Duodenal mucosa (tissue), 2 donors: ENCODE results near the gene GALK1.

Source experiments
- H3K27ac ChIP-seq: one replicate; pipeline ENCODE4 v1.7.0; 2013; ENCODE audit warnings: low read depth, low read length
- H3K27me3 ChIP-seq, 2 donors: one replicate each; pipeline ENCODE4 v1.7.0; 2013; ENCODE audit warnings: low read length in 2 of 2, control low read depth in 1 of 2; ENCODE audit not compliant: insufficient read depth in 2 of 2, control insufficient read depth in 1 of 2
- H3K36me3 ChIP-seq, 2 donors: one replicate each; pipeline ENCODE4 v1.7.0; 2013; ENCODE audit warnings: low read length in 2 of 2, control low read depth in 1 of 2; ENCODE audit not compliant: insufficient read depth in 2 of 2, control insufficient read depth in 1 of 2
- H3K4me1 ChIP-seq, 2 donors: one replicate each; pipeline ENCODE4 v1.7.0; 2013; ENCODE audit warnings: low read length in 2 of 2, control low read depth in 1 of 2; ENCODE audit not compliant: insufficient read depth in 2 of 2, control insufficient read depth in 1 of 2
- H3K4me3 ChIP-seq, 2 donors: one replicate each; pipeline ENCODE4 v1.7.0; 2013; ENCODE audit warnings: low read length in 2 of 2, low read depth in 1 of 2
- H3K9ac ChIP-seq, 2 donors: one replicate each; pipeline ENCODE4 v1.7.0; 2013; ENCODE audit warnings: low read length in 2 of 2, low read depth in 1 of 2
- H3K9me3 ChIP-seq, 2 donors: one replicate each; pipeline ENCODE4 v1.7.0; 2013; ENCODE audit warnings: low read length in 2 of 2, control low read depth in 1 of 2; ENCODE audit not compliant: control insufficient read depth in 1 of 2

GALK1 gene

DNA sequence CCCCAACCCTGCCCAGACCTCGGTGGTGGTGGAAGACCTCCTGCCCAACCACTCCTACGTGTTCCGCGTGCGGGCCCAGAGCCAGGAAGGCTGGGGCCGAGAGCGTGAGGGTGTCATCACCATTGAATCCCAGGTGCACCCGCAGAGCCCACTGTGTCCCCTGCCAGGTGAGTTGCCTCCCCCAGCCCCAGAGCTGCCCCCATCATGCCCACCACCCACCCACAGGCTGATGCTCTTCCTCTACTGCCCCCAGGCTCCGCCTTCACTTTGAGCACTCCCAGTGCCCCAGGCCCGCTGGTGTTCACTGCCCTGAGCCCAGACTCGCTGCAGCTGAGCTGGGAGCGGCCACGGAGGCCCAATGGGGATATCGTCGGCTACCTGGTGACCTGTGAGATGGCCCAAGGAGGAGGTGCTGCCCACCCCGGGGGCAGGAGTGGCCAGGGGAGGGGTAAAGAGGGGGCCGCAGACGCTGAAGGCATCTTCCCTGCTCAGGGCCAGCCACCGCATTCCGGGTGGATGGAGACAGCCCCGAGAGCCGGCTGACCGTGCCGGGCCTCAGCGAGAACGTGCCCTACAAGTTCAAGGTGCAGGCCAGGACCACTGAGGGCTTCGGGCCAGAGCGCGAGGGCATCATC, 8.4 kb downstream of the GALK1 start:
- peaks cover 4 to 9% of the 10 kb centered on the region in 2 donors for H3K4me1 ChIP-seq
- no peaks in the 10 kb centered on the region for H3K27me3 ChIP-seq
- H3K9ac ChIP-seq, result no peak overlapping the region
- peaks cover 5 to 63% of the 10 kb centered on the region in 2 donors for H3K36me3 ChIP-seq
- H3K9me3 ChIP-seq, result no peaks in the 10 kb centered on the region
- H3K4me3 ChIP-seq, result no peak overlapping the region
- no peak overlapping the region for H3K27ac ChIP-seq

DNA sequence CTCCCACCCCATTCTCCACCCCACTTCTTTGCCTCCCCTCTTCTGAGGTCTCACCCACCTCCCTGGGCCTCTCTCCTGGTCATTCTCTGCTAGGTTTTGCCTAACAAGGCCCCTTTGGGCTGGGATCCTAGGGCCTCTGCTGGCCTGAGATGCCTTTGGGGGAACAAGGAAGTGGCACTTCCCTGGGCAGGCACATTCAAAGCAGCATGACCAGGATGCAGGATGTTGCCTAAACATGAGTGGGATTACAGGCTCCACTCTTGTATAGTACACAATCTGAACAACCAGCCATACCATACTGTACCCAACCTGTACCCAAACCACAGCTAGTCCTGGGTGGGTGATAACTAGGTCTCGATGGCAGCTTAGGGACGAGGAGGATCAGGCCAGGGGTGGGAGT, 9.0 kb downstream of the GALK1 start:
- no peaks in the 10 kb centered on the region for H3K27me3 ChIP-seq
- H3K36me3 ChIP-seq, result peaks cover 5 to 67% of the 10 kb centered on the region in 2 donors
- peaks cover 4 to 9% of the 10 kb centered on the region in 2 donors for H3K4me1 ChIP-seq
- no peak overlapping the region for H3K27ac ChIP-seq
- no peak overlapping the region for H3K4me3 ChIP-seq
- H3K9ac ChIP-seq, result no peak overlapping the region
- H3K9me3 ChIP-seq, result no peaks in the 10 kb centered on the region

DNA sequence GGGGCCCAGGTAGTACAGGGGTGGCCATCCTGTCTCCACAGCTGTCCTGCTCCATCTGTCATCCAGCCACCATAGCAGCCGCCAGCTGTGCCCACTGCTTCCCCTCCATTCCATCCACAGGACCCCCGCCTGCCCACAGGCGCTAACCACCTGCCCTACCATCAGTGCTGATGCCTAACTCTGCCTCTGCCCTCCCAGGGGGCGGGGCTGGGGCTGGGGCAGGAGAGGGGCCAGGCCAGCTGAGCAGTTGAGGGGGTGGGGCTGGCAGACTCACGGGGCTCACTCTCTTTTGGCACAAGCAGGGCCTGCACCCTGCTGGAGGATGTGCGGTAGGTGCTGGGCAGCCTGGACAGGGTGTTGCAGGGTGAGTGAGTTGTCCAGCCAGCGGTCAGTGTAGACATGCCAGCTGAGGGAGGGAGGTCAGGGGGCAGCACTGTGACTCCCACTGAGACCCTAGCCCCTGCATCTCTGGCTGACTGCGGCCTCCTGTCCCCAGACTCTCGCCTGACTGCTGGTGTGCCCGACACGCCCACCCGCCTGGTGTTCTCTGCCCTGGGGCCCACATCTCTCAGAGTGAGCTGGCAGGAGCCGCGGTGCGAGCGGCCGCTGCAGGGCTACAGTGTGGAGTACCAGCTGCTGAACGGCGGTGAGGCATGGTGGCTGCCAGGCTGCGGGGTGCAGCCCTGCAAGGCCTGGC, 9.6 kb downstream of the GALK1 start:
- Histone ChIP-seq H3K27me3 (no peaks in the 10 kb centered on the region), H3K4me3 (no peak overlapping the region), H3K4me1 (peaks cover 4 to 9% of the 10 kb centered on the region in 2 donors), H3K27ac (no peak overlapping the region), H3K9me3 (no peaks in the 10 kb centered on the region), H3K9ac (no peak overlapping the region), H3K36me3 (peaks cover 9 to 73% of the 10 kb centered on the region in 2 donors)

DNA sequence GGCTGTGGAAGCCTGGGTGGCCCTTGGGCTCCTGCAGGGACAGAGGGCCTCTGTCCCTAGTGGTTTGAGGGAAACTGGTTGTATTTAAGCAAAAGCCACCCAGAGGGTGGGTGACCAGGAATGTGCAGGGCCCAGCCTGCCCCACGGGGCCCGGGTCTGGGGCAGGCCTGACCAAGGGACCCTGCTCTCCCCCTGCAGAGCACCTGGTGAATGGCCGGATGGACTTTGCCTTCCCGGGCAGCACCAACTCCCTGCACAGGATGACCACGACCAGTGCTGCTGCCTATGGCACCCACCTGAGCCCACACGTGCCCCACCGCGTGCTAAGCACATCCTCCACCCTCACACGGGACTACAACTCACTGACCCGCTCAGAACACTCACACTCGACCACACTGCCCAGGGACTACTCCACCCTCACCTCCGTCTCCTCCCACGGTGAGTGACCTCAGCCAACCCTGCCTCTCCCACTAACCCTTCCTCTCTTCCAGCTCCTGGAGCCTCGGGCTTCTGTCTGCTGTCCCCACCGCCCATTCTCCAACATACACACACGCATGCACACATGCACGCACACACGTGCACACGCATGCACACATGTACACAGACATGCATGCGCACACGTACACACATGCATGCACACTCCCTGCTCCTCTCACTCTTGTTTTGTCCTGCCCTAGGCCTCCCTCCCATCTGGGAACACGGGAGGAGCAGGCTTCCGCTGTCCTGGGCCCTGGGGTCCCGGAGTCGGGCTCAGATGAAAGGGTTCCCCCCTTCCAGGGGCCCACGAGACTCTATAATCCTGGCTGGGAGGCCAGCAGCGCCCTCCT, 10.4 kb downstream of the GALK1 start:
- Histone ChIP-seq H3K36me3 (peaks cover 12 to 78% of the 10 kb centered on the region in 2 donors), H3K9ac (peak overlapping the region in 1 of 2 donors; percentile 51), H3K9me3 (no peaks in the 10 kb centered on the region), H3K27ac (no peak overlapping the region), H3K4me1 (peaks cover 4 to 9% of the 10 kb centered on the region in 2 donors), H3K27me3 (no peaks in the 10 kb centered on the region), H3K4me3 (no peak overlapping the region)

DNA sequence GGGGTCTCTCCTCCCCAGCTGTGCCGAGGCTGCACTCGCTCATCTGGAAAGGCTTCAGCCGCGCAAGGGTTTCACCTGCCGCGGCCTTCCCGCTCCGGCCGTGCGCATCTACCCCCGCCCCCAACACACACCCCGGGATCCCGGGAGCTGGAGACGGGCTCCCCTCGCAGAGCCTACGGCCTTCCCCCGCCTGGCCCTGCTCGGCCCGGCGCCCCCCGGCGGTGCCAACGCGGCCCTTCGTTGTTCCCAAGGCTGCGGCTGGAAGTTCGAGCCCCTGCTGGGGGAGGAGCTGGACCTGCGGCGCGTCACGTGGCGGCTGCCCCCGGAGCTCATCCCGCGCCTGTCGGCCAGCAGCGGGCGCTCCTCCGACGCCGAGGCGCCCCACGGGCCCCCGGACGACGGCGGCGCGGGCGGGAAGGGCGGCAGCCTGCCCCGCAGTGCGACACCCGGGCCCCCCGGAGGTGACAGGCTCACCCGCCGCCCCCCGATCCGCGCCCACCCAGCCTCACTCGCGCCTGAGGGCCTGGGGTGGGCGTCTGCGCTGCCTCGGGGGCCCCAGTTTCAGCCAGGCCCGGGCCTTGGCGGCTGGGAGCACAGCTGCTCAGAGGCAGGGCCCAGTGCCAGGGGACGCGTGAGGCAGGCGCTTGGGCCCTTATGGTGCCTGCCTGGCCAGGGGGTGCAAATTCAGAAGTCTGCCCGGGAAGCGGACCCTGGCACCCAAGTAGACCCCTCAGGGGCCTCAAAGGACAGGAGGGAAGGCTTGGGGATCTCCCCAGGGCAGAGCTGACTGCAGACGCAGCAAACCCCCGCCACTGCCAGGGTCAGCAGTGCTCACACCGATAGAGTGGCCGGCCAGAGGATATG, 11.2 kb downstream of the GALK1 start:
- Histone ChIP-seq H3K4me3 (peak overlapping the region; percentile 51 to 55), H3K4me1 (peaks cover 4 to 9% of the 10 kb centered on the region in 2 donors), H3K27ac (no peak overlapping the region), H3K36me3 (peaks cover 16 to 82% of the 10 kb centered on the region in 2 donors), H3K27me3 (no peaks in the 10 kb centered on the region), H3K9ac (peak overlapping the region in 1 of 2 donors; percentile 51), H3K9me3 (no peaks in the 10 kb centered on the region)

DNA sequence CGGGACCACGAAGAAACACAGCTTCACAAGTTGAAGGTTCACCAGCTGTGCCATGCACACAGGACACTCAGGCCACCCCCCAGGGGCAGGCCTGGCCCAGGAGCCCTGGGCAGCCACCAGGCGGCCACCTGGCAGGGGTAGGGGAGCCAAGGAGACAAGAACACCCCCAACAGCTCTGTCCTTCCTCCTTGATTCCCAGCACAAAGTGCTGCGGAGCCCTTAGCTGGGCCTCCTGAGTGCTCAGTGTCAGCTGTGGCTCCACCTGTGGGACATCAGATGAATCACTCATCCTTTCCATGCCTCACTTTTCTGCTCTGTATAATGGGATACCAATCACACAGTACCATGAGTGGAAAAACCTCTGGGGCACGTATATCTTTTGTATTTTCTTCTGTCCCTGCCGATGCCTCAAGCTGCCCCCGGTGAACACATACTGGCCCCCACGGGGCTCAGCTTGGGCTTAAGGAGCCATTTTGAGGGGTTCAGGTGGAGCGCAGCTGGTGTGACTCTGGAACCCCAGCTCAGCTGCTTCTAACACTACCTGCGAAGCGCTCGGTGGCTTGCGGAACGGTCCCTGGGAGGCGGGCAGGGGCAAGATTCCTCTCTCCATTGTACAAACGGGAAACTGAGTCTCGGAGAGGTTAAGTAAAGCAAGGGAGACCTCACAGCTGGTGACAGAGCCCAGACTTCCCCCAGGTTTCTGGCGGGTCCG, 12.0 kb downstream of the GALK1 start:
- Histone ChIP-seq H3K36me3 (peaks cover 20 to 77% of the 10 kb centered on the region in 2 donors), H3K9me3 (no peaks in the 10 kb centered on the region), H3K27me3 (no peaks in the 10 kb centered on the region), H3K27ac (no peak overlapping the region), H3K4me3 (peak overlapping the region; percentile 51 to 55), H3K9ac (no peak overlapping the region), H3K4me1 (peaks cover 4 to 9% of the 10 kb centered on the region in 2 donors)

DNA sequence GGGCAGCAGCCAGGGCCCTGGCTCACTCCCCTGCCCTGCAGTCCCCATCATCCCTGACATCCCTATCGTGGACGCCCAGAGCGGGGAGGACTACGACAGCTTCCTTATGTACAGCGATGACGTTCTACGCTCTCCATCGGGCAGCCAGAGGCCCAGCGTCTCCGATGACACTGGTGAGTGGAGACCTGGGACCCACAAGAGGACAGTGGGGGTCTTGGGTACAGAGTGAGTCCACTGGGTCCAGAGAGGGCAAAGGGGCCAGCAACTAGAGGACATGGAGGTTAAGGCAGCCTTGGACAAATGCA, 12.6 kb downstream of the GALK1 start:
- H3K4me1 ChIP-seq, result peaks cover 4 to 9% of the 10 kb centered on the region in 2 donors
- no peak overlapping the region for H3K9ac ChIP-seq
- H3K4me3 ChIP-seq, result no peak overlapping the region
- H3K9me3 ChIP-seq, result no peaks in the 10 kb centered on the region
- H3K27ac ChIP-seq, result no peak overlapping the region
- H3K36me3 ChIP-seq, result peaks cover 20 to 71% of the 10 kb centered on the region in 2 donors
- H3K27me3 ChIP-seq, result no peaks in the 10 kb centered on the region

DNA sequence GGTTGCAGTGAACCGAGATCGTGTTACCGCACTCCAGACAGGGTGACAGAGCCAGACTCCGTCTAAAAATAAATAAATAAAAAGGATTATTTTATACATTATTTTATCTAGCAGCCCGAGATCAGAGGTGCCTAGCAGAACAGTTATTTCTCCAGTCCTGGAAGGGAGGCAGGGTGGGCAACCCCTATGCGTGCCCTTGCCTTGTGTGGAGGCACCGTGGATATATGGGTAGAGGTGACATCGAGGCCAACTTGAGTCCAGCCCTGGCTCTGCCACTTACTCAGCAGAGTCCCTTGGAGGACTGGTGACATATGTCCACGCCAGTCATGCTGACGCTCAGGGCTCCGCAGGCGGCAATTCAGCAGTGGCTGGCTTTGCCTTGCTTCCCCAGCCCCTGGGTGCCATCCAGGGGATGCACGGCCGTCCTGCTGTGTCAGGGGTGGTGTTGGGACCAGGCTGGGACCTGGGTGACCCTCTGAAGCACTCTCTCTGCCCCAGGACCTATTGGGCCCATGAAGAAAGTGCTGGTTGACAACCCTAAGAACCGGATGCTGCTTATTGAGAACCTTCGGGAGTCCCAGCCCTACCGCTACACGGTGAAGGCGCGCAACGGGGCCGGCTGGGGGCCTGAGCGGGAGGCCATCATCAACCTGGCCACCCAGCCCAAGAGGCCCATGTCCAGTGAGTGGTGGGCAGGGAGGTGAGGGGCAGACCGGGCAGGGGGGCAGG, 13.2 kb downstream of the GALK1 start:
- peaks cover 20 to 66% of the 10 kb centered on the region in 2 donors for H3K36me3 ChIP-seq
- H3K27ac ChIP-seq, result no peak overlapping the region
- H3K4me1 ChIP-seq, result peaks cover 4 to 9% of the 10 kb centered on the region in 2 donors
- no peak overlapping the region for H3K9ac ChIP-seq
- H3K9me3 ChIP-seq, result no peaks in the 10 kb centered on the region
- H3K27me3 ChIP-seq, result no peaks in the 10 kb centered on the region
- no peak overlapping the region for H3K4me3 ChIP-seq
